ENCODE measurements around the gene SLC1A2. TPM values are rescaled to one million over a fixed set of nuclear protein-coding genes. Genes with fewer than 3 reads are reported as not detected.

Gene SLC1A2
- total RNA-seq, 2 experiments from 2014 or later = not detected

DNA sequence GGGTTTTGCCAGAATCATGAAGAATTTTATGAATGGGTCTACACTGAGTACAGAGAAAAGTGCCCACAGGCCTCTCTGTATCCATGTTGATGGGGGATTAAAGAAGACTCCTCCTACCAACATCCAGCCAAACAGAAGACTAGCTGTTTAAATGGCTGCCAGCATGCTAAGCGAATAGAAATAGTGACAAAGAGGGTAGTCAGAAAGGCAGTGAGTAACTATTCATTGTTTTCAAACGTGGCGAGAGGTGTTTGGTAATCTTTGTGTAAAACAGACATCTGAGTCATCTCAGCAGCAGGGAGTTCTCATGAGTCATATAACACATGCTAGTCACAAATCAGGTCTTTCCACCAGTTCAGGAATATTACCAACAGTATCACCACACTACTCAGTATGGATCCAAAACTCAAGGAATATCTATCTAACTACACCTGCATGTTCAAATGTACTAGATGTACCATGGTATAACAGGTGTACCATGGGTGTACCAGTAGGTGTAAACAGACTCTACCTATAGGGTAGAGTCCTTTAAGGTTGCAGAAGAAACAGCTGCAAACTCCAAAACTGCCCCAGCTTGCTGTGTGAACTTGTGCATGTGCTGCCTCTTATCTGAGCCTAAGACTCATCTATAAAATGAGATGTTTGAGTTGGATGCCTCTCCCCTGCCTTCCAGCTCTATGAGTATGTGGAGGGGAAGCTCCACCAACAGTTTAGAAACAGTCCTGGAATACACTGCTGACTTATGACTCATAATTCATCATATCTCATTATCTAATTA, 82.0 kb downstream of the SLC1A2 start:
- Mint-ChIP-seq H3K4me3 (no peak overlapping the region), H3K27me3 (no peaks in the 10 kb centered on the region), H3K9me3 (peaks cover 14% of the 10 kb centered on the region), H3K36me3 (ENCODE audit: low read depth) (peaks cover 17% of the 10 kb centered on the region), H3K4me1 (peaks cover 14% of the 10 kb centered on the region), H3K27ac (no peak overlapping the region)
- ChIA-PET POLR2A (no interaction called here), CTCF (interaction anchor here (1.3 to 1.7 kb wide), 4 partner anchors 10 to 433 kb away, joined by 3 read pairs; no protein-coding TSS in a partner anchor)
- DNase-seq = no peak

DNA sequence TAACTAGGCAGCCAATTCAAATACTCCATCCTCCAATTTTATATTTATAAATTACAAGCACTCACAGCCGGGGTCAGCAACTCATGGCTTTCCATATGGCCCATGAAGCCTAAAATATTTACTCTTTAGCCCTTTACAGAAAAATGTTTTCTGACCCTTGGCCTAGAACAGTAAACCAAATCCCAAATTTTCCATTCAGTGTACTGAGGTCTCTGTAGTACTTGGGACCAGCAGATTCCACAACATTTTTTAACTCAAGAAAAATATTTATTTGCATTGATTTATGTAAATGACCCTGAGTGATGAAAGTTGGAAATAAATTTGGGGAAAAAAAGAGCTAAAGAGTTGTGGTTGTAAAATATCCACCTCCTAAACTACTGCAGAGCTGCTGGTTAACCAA, 82.6 kb downstream of the SLC1A2 start:
- no peak overlapping the region for H3K27ac Mint-ChIP-seq
- H3K27me3 Mint-ChIP-seq = no peaks in the 10 kb centered on the region
- DNase-seq = no peak
- H3K4me1 Mint-ChIP-seq = peaks cover 14% of the 10 kb centered on the region
- H3K36me3 Mint-ChIP-seq (ENCODE audit: low read depth) = peaks cover 20% of the 10 kb centered on the region
- POLR2A ChIA-PET = no interaction called here
- no peak overlapping the region for H3K4me3 Mint-ChIP-seq
- CTCF ChIA-PET = interaction anchor here (1.3 kb wide), 2 partner anchors 9 to 27 kb away, joined by 3 read pairs; no protein-coding TSS in a partner anchor
- H3K9me3 Mint-ChIP-seq = peaks cover 15% of the 10 kb centered on the region

DNA sequence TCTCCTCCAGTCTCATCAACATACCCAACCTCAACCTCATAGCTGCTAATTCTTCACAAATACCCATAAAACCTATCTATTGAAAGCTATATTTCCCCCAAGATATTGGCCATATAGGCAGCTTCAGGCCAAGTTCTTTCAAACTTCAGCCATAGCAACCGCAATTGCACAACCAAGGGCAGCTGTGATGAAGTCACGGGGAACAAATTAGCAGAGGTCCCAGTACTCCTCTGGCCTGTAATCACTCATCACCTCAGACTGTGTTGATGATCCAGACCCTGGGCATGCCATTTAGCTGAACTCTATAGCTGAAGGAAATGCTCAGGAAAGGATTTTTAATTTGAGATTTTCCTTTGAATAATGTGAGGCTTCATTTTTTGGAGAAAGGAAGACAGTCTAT, 84.1 kb downstream of the SLC1A2 start:
- DNase-seq = no peak
- Mint-ChIP-seq H3K9me3 (peaks cover 18% of the 10 kb centered on the region), H3K36me3 (ENCODE audit: low read depth) (peaks cover 25% of the 10 kb centered on the region), H3K27me3 (no peaks in the 10 kb centered on the region), H3K4me3 (no peak overlapping the region), H3K4me1 (peaks cover 29% of the 10 kb centered on the region), H3K27ac (no peak overlapping the region)
- CTCF ChIA-PET = interaction anchor here (0.9 to 1.2 kb wide), 3 partner anchors 9 to 30 kb away, joined by 3 read pairs; no protein-coding TSS in a partner anchor
- POLR2A ChIA-PET = no interaction called here

DNA sequence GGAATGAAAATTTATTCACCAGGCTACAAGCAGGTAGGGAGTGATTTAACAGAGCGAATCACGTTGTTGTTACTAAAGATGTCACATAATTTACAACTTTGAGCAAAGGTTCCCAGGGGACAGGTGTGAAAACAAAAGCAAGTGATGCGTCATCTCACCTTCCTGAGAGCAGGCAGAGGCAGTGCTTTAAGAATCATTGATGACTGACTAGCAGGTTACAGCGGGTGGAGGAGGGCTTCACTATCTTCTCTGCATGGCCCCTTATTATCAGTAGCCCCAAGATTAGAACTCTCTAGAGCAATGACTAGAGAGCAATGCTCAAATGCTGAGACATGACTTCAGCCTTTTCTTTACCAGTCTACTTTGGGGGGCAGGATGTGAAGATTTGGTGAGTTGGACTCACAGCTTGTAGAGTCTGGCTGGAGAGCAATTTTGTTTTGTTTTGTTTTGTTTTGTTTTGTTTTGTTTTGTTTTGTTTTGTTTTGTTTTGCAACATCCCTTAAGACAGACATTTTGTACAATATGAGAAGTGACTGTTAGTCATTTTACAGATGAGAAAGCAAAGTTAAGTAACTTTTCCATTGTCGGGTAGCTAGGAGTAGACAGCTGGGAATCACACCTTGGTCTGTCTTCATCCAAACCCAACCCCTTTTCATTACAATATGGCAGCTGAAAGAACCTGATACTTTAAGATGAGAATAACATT, 84.8 kb downstream of the SLC1A2 start:
- POLR2A ChIA-PET = no interaction called here
- Mint-ChIP-seq H3K4me1 (peaks cover 36% of the 10 kb centered on the region), H3K9me3 (peaks cover 18% of the 10 kb centered on the region), H3K36me3 (ENCODE audit: low read depth) (peaks cover 25% of the 10 kb centered on the region), H3K27me3 (no peaks in the 10 kb centered on the region), H3K4me3 (no peak overlapping the region), H3K27ac (no peak overlapping the region)
- DNase-seq = no peak
- CTCF ChIA-PET = interaction anchor here (1.1 to 1.2 kb wide), 2 partner anchors 8 to 29 kb away, joined by 3 read pairs; no protein-coding TSS in a partner anchor

DNA sequence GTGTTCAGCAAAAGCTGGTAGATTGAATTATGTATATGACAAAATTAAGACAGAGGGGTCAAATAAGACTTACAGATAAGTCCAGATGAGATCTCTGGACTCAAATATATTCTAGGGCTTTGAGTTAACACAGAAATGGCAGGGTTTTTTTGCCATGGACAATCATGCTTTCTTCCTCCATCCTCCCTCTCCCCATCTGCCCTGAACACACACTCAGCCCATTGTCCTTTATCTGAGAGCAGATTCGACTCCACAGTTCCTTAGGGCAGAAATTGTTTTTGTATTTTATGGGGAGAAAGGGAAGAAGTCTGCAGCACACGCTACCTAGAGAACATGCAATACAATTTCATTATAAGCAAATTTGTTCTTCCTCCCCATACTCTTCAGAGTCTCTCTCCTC, 86.8 kb downstream of the SLC1A2 start:
- H3K27ac Mint-ChIP-seq = no peak overlapping the region
- H3K27me3 Mint-ChIP-seq = no peaks in the 10 kb centered on the region
- H3K36me3 Mint-ChIP-seq (ENCODE audit: low read depth) = peaks cover 24% of the 10 kb centered on the region
- DNase-seq = no peak
- peaks cover 25% of the 10 kb centered on the region for H3K9me3 Mint-ChIP-seq
- peaks cover 37% of the 10 kb centered on the region for H3K4me1 Mint-ChIP-seq
- ChIA-PET CTCF (no interaction called here), POLR2A (no interaction called here)
- no peak overlapping the region for H3K4me3 Mint-ChIP-seq

DNA sequence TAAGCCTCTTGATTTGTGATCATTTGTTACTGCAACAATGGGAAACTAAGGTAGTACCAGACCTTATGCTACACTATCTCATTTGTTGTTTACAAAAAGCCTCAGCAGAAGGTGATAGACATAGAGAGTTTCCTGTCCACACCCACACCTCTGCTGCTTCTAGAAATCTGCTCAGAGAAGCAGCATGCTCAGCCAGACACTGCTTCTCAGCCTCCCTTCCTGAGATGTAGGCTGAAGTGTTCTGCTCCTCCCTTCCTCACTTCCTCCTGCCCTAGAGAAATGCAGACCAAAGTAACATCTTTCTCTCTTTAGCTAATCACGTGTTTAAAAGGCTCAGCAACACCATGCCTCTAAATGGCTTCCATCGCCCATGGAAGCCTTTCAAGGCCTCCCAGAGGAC, 88.4 kb downstream of the SLC1A2 start:
- DNase-seq = peak; percentile 68
- H3K27me3 Mint-ChIP-seq = no peaks in the 10 kb centered on the region
- peak overlapping the region; percentile 83 for H3K27ac Mint-ChIP-seq
- ChIA-PET POLR2A (interaction anchor here (0.5 kb wide), 1 partner anchor 40 kb away, joined by 3 read pairs; no protein-coding TSS in a partner anchor), CTCF (interaction anchor here (1.0 to 1.1 kb wide), 3 partner anchors 14 to 22 kb away, joined by 3 read pairs; no protein-coding TSS in a partner anchor)
- no peak overlapping the region for H3K4me3 Mint-ChIP-seq
- H3K9me3 Mint-ChIP-seq = peaks cover 21% of the 10 kb centered on the region
- H3K36me3 Mint-ChIP-seq (ENCODE audit: low read depth) = peaks cover 23% of the 10 kb centered on the region
- H3K4me1 Mint-ChIP-seq = peaks cover 37% of the 10 kb centered on the region

DNA sequence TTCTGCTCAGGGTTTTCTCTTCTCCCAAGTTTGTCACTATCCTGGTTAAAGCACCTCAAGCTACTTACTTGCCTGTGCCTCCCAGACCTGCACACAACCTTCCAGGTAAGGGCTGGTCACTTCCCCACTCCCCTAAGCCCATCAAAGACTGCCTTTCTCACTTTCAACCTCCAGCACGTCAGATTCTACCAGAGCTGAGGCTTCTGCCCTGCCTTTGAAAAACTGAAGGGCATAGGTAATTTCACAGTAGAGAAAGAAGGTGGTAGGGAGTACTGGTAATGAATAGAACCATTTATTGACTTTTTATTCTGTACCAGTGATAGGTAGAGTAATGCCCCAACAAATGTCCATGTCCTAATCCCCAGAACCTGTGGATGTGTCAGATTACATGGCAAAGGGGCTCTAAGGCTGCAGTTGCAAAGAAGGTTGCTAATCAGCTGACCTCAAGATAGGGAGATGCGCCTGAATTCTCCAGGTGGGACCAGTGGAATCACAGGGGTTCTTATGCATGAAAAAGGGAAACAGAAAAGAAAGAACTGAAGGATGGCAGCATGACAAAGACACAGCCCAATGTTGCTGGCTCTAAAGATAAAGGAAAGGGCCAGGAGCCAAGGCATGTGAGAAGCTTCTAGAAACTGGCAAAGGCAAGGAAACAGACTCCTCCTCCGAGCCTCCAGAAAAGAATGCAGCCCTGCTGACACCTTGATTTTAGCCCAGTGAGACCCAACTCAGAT, 89.0 kb downstream of the SLC1A2 start:
- DNase-seq = no peak
- H3K36me3 Mint-ChIP-seq (ENCODE audit: low read depth) = peaks cover 22% of the 10 kb centered on the region
- H3K4me1 Mint-ChIP-seq = peaks cover 37% of the 10 kb centered on the region
- no peak overlapping the region for H3K4me3 Mint-ChIP-seq
- H3K9me3 Mint-ChIP-seq = peaks cover 23% of the 10 kb centered on the region
- H3K27ac Mint-ChIP-seq = peak overlapping the region; percentile 83
- CTCF ChIA-PET = interaction anchor here (0.8 to 1.9 kb wide), 6 partner anchors 8 to 21 kb away, joined by 3 to 6 read pairs (median 4); no protein-coding TSS in a partner anchor
- POLR2A ChIA-PET = interaction anchor here (0.5 kb wide), 1 partner anchor 40 kb away, joined by 3 read pairs; no protein-coding TSS in a partner anchor
- H3K27me3 Mint-ChIP-seq = no peaks in the 10 kb centered on the region

DNA sequence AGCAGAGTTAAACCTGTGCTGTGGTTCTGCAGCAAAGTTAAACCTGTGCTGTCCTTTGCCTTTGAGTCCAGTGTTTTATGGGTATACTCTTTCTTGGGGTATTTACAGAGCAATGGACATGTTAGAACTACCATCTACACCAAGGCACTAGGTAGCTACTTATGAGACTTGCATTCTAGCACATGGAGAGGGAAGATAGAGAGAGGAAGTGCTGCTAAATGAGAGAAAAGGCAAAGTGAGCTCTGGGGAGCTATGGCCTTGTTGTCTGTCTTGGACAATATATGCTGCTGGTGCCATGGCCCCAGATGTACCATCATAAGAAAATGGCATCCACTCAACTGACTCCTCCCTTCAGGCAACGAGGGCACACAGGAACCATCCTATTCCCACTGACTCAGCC, 91.5 kb downstream of the SLC1A2 start:
- POLR2A ChIA-PET = no interaction called here
- no peak overlapping the region for H3K27ac Mint-ChIP-seq
- peaks cover 17% of the 10 kb centered on the region for H3K36me3 Mint-ChIP-seq (ENCODE audit: low read depth)
- peaks cover 20% of the 10 kb centered on the region for H3K9me3 Mint-ChIP-seq
- peaks cover 2% of the 10 kb centered on the region for H3K27me3 Mint-ChIP-seq
- H3K4me1 Mint-ChIP-seq = peaks cover 31% of the 10 kb centered on the region
- CTCF ChIA-PET = interaction anchor here (0.7 to 3.0 kb wide), 4 partner anchors 9 to 23 kb away, joined by 3 to 8 read pairs (median 3); no protein-coding TSS in a partner anchor
- no peak for DNase-seq
- H3K4me3 Mint-ChIP-seq = no peak overlapping the region

DNA sequence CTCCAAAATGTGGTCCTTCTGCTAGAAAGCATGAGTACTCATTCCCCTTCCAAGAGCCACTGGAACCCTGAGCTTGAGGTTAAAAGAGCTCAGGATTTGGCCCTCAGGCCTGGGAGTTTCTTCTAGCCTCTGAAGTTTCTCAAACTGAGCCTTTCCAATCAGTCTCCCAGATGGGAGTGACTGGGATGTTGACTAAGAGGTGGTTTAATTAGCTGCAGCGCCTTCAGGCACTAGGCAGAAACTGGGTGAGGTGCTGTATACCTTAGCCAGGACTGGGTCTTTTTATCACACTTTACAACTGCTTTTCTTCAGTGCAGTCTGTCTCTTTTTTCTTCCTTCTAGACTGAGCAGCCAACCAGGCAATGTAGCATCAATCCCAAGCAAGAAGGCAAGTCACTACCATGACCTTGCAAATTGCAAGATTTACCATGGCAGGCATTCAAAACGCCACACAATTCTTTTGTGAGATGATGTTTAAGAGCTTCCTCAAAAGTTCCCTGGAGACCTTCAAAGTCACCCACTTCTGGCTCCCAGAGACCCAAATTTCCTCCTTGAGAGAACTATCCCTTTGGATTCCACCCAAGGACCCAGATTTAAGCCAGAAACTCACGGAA, 93.0 kb downstream of the SLC1A2 start:
- no peak overlapping the region for H3K4me3 Mint-ChIP-seq
- H3K27me3 Mint-ChIP-seq = peaks cover 2% of the 10 kb centered on the region
- no peak for DNase-seq
- H3K4me1 Mint-ChIP-seq = peaks cover 20% of the 10 kb centered on the region
- ChIA-PET POLR2A (no interaction called here), CTCF (interaction anchor here (0.9 to 3.0 kb wide), 3 partner anchors 9 to 12 kb away, joined by 3 to 8 read pairs (median 3); no protein-coding TSS in a partner anchor)
- H3K27ac Mint-ChIP-seq = no peak overlapping the region
- peaks cover 12% of the 10 kb centered on the region for H3K9me3 Mint-ChIP-seq
- peaks cover 7% of the 10 kb centered on the region for H3K36me3 Mint-ChIP-seq (ENCODE audit: low read depth)

DNA sequence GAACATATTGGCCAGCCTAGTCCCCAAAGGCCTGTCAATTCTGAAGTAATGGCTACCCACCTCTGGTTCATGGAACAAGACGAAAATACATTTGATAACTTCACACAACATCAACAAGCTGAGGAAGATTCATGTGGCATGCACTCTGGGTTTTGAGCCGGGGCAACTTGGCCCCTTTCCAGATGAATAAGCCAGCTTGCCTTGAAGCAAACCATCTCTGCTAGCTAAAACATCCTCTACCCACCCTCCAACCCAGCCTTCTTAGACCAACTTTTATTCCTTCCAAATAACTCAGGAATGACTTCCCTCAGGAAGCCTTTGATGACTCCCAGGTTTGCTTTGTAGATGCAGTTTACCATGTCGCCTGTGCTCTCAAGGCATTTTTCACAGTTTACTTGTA, 94.4 kb downstream of the SLC1A2 start:
- CTCF ChIA-PET = interaction anchor here (0.9 to 1.4 kb wide), 2 partner anchors 9 to 13 kb away, joined by 3 read pairs; no protein-coding TSS in a partner anchor
- Mint-ChIP-seq H3K27ac (no peak overlapping the region), H3K36me3 (ENCODE audit: low read depth) (peaks cover 5% of the 10 kb centered on the region), H3K27me3 (peaks cover 2% of the 10 kb centered on the region), H3K4me1 (peaks cover 6% of the 10 kb centered on the region), H3K9me3 (peaks cover 16% of the 10 kb centered on the region), H3K4me3 (no peak overlapping the region)
- POLR2A ChIA-PET = no interaction called here
- DNase-seq = no peak

DNA sequence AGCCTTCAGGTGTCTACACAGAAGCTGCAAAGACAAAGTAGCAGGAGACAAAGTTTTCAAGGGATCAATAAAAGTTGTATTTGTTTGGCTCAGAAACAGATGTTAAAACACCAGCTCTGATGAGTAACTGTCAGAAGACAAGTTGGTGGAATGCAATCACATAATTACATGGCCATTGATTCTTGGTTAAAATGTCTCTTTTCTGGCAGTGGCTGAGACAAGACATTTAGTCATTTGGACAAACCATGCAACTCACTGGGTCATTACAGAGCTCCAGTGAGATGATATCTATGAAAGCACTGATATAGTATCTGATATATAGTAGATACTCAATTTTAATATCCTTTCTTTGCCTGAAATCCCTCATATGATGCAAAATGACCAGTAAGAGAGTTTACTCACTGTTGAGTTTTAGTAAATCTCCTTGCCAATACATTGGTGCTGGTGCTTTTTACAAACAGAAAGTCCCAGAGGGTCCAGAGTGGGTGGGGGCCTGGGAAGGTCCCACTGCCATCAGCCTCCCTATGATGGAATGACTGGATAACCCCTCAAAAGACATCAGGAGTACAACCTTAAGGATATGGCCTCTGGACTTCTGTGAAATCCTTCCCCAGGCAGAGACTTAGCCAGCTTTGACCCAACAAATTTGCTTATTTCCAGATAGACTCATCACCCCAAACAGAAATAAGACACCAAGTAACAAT, 95.0 kb downstream of the SLC1A2 start:
- Mint-ChIP-seq H3K4me3 (no peak overlapping the region), H3K36me3 (ENCODE audit: low read depth) (peaks cover 5% of the 10 kb centered on the region), H3K9me3 (peaks cover 16% of the 10 kb centered on the region), H3K4me1 (peaks cover 5% of the 10 kb centered on the region), H3K27ac (no peak overlapping the region), H3K27me3 (peaks cover 2% of the 10 kb centered on the region)
- ChIA-PET POLR2A (no interaction called here), CTCF (interaction anchor here (0.9 to 1.4 kb wide), 2 partner anchors 9 to 13 kb away, joined by 3 read pairs; no protein-coding TSS in a partner anchor)
- DNase-seq = no peak
